ENCODE data around the gene ZNF280D. TPM values are rescaled to one million over a fixed set of nuclear protein-coding genes. Genes with fewer than 3 reads are reported as not detected.

The ZNF280D gene
- total RNA-seq, 1 experiment from 2014 or later, result 2.3 TPM

- DNase-seq (ENCODE audit: low read depth), result no peak
These were observed 93.2 kb downstream of the ZNF280D start for GRCh38 chr15:56640127-56640526.

- no peak for DNase-seq (ENCODE audit: low read depth)
These were observed 93.7 kb downstream of the ZNF280D start for GRCh38 chr15:56639631-56640030.

- no peak for DNase-seq (ENCODE audit: low read depth)
These were observed 101.5 kb downstream of the ZNF280D start for GRCh38 chr15:56631765-56632164.

GRCh38 chr15:56628893-56629532 lies 104.3 kb downstream of the ZNF280D start:
- DNase-seq (ENCODE audit: low read depth), result no peak

DNA sequence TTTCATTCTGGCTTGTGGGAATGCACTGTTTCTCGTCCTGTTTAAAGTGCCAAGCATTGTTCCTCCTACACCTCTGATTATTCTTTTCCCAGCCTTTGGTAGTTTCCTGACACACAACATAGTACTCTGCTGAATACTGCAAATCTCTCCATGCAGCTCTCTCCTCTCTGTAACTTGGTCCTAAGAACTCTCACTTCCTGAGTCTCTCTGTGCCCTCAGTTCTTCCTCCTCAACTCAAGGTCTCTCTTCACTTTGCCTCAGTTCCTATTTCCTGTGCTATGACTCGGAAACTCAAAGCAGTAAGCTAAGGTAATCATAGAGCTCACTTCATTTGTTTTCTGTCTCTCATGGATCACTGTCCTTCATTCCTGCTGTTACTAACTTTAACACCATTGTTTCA lies 113.4 kb downstream of the ZNF280D start:
- no peak for DNase-seq (ENCODE audit: low read depth)

- no peak for DNase-seq (ENCODE audit: low read depth)
These were observed 115.7 kb downstream of the ZNF280D start for GRCh38 chr15:56617628-56618027.

- no peak for DNase-seq (ENCODE audit: low read depth)
These were observed 116.8 kb downstream of the ZNF280D start for GRCh38 chr15:56616551-56616950.

GRCh38 chr15:56613811-56614210 lies 119.5 kb downstream of the ZNF280D start:
- no peak for DNase-seq (ENCODE audit: low read depth)

GRCh38 chr15:56608993-56609392 lies 124.3 kb downstream of the ZNF280D start:
- no peak for DNase-seq (ENCODE audit: low read depth)

DNA sequence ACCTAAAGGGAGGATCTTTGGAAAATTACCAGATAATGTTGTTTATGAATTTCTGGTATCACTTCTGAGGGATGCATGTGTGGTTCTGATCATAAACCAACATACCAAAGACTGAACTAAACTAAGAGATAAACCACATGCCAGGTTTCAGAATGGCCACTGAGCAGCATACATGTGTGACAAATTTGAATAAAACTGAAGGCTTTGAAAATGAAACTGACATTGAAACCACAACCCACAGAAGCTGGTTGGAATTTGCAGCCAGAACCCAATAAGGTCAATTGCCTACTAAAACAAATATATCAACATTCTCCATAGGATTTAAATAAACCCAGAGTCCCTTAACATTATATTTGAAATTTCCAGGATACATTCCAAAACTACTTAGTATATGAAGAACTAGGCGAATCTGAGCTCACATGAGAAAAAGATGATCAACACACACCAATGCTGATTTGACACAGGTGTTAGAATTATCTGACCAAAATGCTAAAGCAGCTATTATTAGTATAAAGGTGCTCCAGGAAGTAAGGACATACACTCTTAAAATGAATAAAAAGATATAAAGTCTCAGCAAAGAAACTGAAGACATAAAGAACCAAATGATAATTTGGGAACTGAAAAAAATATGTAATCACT lies 125.0 kb downstream of the ZNF280D start:
- DNase-seq (ENCODE audit: low read depth), result peak; percentile 1

- DNase-seq (ENCODE audit: low read depth), result no peak
These were observed 131.1 kb downstream of the ZNF280D start for GRCh38 chr15:56602253-56602652.

DNA sequence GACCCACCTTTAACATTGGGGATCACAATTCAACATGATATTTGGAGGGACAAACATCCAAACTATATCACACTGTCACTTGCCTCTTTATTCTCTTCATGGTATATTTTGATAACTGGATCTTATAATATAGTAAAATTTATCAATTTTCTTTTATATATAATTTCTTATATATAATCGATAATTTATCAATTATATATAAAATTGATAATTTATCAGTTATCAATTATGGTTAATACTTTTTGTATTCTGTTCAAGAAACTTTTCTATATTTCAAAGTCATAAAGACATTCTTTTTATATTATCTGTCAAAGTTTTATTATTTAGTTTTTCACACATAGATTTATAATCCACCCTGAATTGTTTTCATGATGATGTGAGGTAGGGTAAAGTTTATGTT lies 132.9 kb downstream of the ZNF280D start:
- no peak for DNase-seq (ENCODE audit: low read depth)

DNA sequence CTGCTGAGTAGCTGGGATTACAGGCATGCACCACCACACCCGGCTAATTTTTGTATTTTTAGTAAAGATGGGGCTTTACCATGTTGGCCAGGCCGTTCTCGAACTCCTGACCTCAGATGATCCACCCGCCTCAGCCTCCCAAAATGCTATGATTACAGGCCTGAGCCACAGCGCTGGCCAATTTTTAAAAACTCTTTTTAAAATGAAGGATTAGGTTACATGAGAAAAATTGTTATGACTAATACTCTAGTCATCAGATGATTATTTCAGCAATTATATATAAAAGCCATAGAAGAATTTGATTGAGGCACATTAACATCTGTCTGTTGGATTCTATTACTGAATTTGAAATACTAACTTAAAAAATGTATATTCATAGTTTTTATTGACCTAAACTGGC lies 134.3 kb downstream of the ZNF280D start:
- peak; percentile 41 for DNase-seq (ENCODE audit: low read depth)

- no peak for DNase-seq (ENCODE audit: low read depth)
These were observed 145.6 kb downstream of the ZNF280D start for GRCh38 chr15:56587686-56588085.

DNA sequence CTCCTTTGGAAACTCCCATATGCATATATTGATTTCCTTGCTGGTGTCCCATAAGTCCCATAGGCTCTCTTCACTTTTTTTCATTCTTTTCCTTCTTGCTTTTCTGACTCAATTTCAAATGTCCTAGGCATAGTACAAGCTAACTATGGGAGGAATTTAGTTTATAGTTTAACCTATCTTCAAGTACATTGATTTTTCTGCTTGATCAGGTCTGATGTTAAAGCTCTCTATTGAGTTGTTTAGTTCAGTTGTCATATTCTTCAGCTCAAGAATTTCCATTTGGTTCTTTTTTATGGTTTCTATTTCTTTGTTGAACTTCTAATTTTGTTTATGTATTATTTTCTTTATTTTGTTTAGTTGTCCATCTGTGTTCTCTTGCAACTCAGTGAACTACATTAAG lies 147.1 kb downstream of the ZNF280D start:
- no peak for DNase-seq (ENCODE audit: low read depth)

DNA sequence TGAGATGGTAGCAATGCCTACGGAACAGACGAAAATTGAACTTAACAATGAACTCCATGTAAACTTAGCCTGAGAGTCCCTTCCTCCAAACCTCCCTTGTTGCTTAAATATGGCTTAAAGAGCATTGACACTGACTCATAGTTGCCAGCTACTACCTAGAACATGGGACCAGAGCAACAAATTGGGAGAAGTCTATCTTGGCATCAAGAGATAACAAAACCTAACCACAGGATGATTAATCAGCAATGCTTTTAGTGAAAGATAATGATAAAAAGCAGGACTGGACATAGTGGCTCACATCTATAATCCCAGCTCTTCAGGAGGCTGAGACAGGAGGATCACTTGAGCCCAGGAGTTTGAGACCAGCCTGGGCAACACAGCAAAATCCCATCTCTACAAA lies 150.5 kb downstream of the ZNF280D start:
- DNase-seq (ENCODE audit: low read depth), result peak; percentile 2

Small RNA genes lying within 50 kb of the gene (small RNA-seq; reads per million reads assigned to genes)
- gene RF00019, result not detected

Other genes with a start within 250 kb of the ZNF280D start
- 66.5 and 96.2 TPM in 2 replicates for gene TCF12, start 185.1 kb upstream of the ZNF280D start, total RNA-seq (2014; rRNA removed; shearing (Covaris generic))